Amniotic stem cell (primary cell): ENCODE results near the gene NCR1.
"Not testable (repeated sequence)": the region's sequence is repeated elsewhere in the genome, so short reads cannot be mapped to it uniquely, and the experiment has no call there.

ENCODE experiments used
- DNase-seq: peaks from one replicate; lab custom pipeline; 2025; lab: John Stamatoyannopoulos, UW

Gene NCR1

DNA sequence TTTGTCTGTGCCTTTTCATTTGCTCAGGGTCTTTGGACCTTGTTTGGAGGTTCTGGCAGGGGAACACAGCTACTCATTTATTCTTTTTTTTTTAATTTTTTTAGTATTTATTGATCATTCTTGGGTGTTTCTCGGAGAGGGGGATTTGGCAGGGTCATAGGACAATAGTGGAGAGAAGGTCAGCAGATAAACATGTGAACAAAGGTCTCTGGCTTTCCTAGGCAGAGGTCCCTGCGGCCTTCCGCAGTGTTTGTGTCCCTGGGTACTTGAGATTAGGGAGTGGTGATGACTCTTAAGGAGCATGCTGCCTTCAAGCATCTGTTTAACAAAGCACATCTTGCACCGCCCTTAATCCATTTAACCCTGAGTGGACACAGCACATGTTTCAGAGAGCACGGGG is 2.0 kb downstream of the NCR1 start:
- not testable (repeated sequence) for DNase-seq

GRCh38 chr19:54916822-54917221 is 10.9 kb downstream of the NCR1 start:
- DNase-seq = no peak

DNA sequence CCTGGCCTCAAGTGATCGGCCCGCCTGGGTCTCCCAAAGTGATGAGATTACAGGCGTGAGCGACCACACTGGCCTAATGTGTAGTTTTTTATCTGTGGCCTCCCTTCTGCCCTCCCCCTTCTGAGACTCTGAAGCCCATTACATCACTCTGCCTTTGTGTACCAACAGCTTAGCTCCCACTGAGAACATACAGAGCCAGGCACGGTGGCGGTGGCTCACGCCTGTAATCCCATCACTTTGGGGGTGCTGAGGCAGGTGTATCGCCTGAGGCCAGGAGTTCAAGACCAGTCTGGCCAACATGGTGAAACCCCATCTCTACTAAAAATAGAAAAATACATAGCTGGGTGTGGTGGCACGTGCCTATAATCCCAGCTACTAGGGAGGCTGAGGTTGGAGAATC is 12.6 kb downstream of the NCR1 start:
- DNase-seq = no peak

- not testable (repeated sequence) for DNase-seq
Observed at GRCh38 chr19:54919646-54920563, 14.0 kb downstream of the NCR1 start.

DNA sequence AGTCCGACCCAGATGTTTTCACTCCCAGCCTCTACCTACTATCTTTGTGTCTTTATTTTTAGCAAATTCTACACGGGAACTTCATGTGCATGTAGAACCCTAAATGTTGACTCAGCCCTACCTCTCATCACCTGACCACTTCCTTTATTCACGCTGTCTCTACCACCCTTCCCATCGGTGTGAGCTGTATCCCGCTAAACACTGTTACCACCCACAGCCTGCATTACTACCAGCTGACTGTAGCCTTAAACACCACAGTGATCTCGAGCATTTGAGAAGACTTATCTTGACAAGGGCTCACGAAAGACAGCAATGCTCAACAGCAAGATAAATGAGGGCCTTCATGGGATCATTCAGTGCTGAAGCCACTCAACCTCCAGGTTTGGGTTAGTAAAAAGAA is 15.1 kb downstream of the NCR1 start:
- DNase-seq = no peak

- no peak for DNase-seq
Observed at GRCh38 chr19:54923276-54923675, 17.3 kb downstream of the NCR1 start.

DNA sequence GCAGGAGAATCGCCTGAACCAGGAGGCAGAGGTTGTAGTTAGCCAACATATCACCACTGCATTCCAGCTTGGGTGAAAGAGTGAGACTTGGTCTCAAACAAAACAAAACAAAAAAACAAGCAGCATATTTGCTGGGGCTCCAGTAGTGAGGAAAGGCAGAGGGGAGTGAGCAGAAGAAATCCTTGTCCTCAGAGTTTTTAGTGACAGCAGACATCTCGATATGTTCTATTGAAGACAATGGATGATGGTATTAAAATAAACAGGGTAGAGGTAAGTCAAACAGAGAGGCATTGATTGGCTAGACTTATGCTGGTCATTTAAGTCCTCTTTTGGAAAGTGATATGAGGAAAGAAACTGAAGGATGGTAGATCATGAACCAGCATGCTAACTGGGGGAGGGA is 22.4 kb downstream of the NCR1 start:
- no peak for DNase-seq

DNA sequence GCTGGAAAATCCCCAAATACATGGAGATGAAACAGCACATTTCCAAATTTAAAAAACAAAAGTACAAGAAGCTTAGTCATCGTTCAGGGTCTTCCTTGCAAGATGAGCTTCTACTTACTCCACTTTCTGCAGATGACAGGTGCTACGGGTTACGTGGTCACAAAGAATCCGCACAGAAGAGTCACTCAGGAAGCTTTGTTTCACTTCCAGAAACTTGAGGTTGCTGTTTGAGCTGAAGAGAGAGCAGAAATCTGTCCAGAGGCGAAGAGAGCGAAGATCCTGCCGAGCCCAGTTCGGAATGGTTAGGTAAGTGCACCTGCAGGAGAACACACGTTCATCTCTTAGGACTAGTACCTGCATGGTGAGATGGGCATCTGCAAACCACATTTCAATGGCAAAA is 32.0 kb downstream of the NCR1 start:
- no peak for DNase-seq

- no peak for DNase-seq
Observed at GRCh38 chr19:54938906-54939305, 33.0 kb downstream of the NCR1 start.

GRCh38 chr19:54939538-54939937 is 33.6 kb downstream of the NCR1 start:
- DNase-seq = not testable (repeated sequence)

DNA sequence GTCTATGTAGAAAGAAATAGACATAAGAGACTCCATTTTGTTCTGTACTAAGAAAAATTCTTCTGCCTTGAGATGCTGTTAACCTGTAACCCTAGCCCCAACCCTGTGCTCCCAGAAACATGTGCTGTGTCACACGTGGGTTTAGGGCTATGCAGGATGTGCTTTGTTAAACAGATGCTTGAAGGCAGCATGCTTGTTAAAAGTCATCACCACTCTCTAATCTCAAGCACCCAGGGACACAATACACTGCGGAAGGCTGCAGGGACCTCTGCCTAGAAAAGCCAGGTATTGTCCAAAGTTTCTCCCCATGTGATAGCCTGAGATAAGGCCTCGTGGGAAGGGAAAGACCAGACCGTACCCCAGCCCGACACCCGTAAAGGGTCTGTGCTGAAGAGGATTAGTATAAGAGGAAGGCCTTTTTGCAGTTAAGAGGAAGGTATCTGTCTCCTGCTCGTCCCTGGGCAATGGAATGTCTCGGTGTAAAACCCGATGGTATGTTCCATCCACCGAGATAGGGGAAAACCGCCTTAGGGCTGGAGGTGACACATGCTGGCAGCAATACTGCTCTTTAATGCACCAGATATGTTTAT is 37.9 kb downstream of the NCR1 start:
- not testable (repeated sequence) for DNase-seq

- no peak for DNase-seq
Observed at GRCh38 chr19:54947381-54947780, 41.4 kb downstream of the NCR1 start, which contains the start of gene NLRP7. Gene NLRP7 (minus strand): TSS chr19:54947530.

- DNase-seq = no peak
Observed at GRCh38 chr19:54949412-54949811, 43.5 kb downstream of the NCR1 start.

DNA sequence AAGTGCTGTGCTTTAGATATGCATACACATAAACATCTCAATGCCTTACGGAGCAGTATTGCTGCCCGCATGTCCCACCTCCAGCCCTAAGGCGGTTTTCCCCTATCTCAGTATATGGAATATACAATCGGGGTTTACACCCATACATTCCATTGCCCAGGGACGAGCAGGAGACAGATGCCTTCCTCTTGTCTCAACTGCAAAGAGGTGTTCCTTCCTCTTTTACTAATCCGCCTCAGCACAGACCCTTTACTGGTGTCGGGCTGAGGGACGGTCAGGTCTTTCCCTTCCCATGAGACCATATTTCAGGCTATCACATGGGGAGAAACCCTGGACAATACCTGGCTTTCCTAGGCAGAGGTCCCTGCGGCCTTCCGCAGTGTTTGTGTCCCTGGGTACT is 44.6 kb downstream of the NCR1 start:
- not testable (repeated sequence) for DNase-seq

DNA sequence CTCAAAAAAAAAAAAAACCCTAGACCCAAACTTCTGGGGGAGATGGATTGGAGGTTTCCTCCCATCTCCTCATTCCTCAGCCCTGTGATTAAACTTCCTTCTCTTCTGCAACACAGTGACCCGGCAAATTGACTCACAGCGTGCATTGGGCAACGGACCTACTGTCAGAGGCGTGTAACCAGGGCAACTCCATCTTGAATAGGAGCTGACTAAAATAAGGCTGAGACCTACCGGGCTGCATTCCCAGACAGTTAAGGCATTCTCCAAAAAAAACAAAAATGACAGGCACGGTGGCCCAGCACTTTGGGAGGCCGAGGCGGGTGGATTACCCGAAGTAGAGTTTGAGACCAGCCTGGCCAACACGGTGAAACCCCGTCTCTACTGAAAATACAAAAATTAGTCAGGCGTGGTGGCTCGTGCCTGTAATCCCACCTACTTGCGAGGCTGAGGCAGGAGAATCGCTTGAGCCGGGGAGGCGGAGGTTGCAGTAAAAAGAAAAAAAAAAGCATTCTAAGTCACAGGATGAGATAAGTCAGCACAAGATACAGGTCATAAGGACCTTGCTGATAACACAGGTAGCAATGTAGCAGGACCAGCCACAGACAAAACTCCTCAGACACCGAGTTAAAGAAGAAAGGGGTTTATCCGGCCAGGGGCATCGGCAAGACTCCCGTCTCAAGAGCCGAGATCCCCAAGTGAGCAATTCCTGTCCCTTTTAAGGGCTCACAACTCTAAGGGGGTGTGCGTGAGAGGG is 46.8 kb downstream of the NCR1 start:
- no peak for DNase-seq

DNA sequence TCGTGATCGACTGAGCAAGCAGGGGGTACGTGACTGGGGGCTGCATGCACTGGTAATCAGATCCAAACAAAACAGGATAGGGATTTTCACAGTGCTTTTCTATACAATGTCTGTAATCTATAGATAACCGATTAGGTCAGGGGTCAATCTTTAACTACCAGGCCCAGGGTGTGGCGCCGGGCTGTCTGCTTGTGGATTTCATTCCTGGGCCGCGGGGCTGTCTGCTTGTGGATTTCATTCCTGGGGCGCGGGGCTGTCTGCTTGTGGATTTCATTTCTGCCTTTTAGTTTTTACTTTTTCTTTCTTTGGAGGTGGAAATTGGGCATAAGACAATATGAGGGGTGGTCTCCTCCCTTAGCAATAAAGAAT is 47.4 kb downstream of the NCR1 start:
- DNase-seq = not testable (repeated sequence)

GRCh38 chr19:54955376-54955775 is 49.4 kb downstream of the NCR1 start:
- no peak for DNase-seq

DNA sequence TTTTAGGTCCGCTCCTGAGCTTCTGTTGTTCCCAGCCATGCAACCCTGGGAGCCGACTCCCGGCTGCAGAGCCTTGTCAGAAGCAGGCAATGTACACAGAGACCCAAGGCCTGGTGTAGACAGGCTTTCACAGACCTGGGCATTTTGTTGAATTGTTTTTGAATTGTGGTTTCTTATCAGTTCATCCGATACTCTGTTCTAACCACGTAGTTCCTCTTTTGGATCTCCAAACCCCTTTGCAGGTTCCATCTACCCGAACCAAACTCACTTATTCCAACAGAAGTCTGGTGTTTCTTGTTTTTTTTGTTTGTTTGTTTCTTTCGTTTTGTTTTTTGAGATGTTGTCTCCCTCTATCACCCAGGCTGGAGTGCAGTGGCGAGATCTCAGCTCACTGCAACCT is 53.9 kb downstream of the NCR1 start:
- DNase-seq = no peak
